ENCODE measurements around the gene SMARCB1.

DNA sequence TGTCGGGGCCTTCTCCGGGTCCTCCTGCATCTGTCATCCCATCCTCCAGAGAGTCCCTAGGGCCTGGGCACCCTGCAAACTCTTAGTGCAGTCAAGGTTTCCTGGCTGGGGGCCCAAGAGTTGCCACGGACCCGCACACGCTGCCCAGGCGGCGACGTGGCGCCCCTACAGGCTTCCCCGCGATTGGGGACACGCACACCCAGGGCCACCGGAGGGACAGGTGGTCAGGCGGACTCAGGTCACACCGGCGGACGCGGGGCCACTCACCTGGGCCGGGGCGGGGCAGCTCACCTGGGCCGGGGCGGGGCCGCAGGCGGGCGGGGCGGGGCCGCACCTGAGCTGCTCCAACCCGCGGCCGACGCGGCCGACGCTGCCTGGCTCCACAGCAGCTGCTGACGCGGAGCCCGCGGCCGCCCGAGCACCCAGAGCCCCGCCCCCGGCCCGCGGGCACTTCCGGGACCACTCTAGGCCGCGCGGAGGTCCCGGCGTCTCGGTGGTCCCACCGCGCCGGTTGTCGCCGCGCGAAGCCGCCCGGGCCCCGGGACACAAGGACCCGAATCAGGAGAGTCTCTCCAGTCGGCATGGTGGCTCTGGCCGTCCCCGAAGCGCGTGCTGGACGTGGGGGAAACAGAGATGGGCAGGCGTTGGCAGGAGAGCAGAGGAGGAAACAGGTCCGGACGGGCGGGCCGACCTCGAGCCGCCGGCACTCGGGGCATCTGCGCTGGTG is 35.9 kb upstream of the SMARCB1 start, which contains the start of gene ZNF70:
- TF ChIP-seq CTCF (IDR thresholded peaks at IDR 0.05) (no peak), POLR2AphosphoS5 (IDR thresholded peaks at IDR 0.05) (peak; percentile 69 to 91 (median 78))

Data from sigmoid colon (tissue), 4 donors.